ENCODE results near the gene C16orf54.

C16orf54 gene

GRCh38 chr16:29790949-29791844 lies 45.4 kb upstream of the C16orf54 start (continued):
- TF ChIP-seq ZXDB (tag by site-specific recombination; IDR thresholded peaks at IDR 0.05), result peak; percentile 36; the same call in 1 of the 2 replicates
- TF ChIP-seq AEBP2 (tag by site-specific recombination; IDR thresholded peaks at IDR 0.05; ENCODE audit: borderline replicate concordance), result no peak

- POLR2A ChIA-PET, result interaction anchor here (0.6 to 2.7 kb wide), 23 partner anchors 10 to 241 kb away, joined by 3 to 31 read pairs (median 4); partner anchors contain the start of genes MAZ, PAGR1, PRRT2 and TAOK2
- H3K4me3 ChIP-seq (ENCODE audit: low read depth, low read length), result peak within 1 kb of the TSS; percentile 93
- TF ChIP-seq REPIN1 (tag by site-specific recombination; IDR thresholded peaks at IDR 0.05; ENCODE audit: low read depth), result 0 out of 2 replicates have a peak, but pooled peaks have one; percentile 50
- peak; percentile 96 for TF ChIP-seq ZNF2 (tag by site-specific recombination; IDR thresholded peaks at IDR 0.05)
- peak; percentile 99 for TF ChIP-seq ZBTB11 (tag by site-specific recombination; conservative IDR thresholded peaks at IDR 0.05; ENCODE audit: low read depth)
- TF ChIP-seq HOXD13 (CRISPR knock-in tag; IDR thresholded peaks at IDR 0.05; ENCODE audit: borderline replicate concordance), result no peak; the same call in 1 of the 2 replicates
- TF ChIP-seq ZBTB17 (tag by site-specific recombination; IDR thresholded peaks at IDR 0.05), result peak; percentile 89
- TF ChIP-seq ZBTB26 (tag by site-specific recombination; optimal IDR thresholded peaks at IDR 0.05), result peak; percentile 95
- peak; percentile 90 for TF ChIP-seq PRDM1 (tag by site-specific recombination; IDR thresholded peaks at IDR 0.05)
- no peak for TF ChIP-seq SCRT2 (tag by site-specific recombination; IDR thresholded peaks at IDR 0.05)
- 0 out of 2 replicates have a peak, but pooled peaks have one; percentile 54 for TF ChIP-seq ZNF146 (tag by site-specific recombination; IDR thresholded peaks at IDR 0.05)
- TF ChIP-seq GLIS2 (tag by site-specific recombination; IDR thresholded peaks at IDR 0.05), result no peak; the same call in 1 of the 2 replicates
- TF ChIP-seq ZSCAN30 (tag by site-specific recombination; IDR thresholded peaks at IDR 0.05), result peak; percentile 84
- peak; percentile 70 for TF ChIP-seq ZNF629 (tag by site-specific recombination; IDR thresholded peaks at IDR 0.05)
- no peak for TF ChIP-seq ZNF704 (tag by site-specific recombination; IDR thresholded peaks at IDR 0.05)
- peak; percentile 96 for TF ChIP-seq CTCF (tag by site-specific recombination; IDR thresholded peaks at IDR 0.05)
- peak; percentile 96 for TF ChIP-seq YY2 (tag by site-specific recombination; IDR thresholded peaks at IDR 0.05)
- TF ChIP-seq ZNF843 (tag by site-specific recombination; IDR thresholded peaks at IDR 0.05), result peak; percentile 48; the same call in 1 of the 2 replicates
- peak; percentile 30; the same call in 1 of the 2 replicates for TF ChIP-seq ZNF600 (tag by site-specific recombination; IDR thresholded peaks at IDR 0.05)
- peak; percentile 46; the same call in 1 of the 2 replicates for TF ChIP-seq ZNF324 (tag by site-specific recombination; IDR thresholded peaks at IDR 0.05)
- peak; percentile 63; the same call in 1 of the 2 replicates for TF ChIP-seq GLIS1 (tag by site-specific recombination; IDR thresholded peaks at IDR 0.05)
- peak; percentile 87; the same call in 1 of the 2 replicates for TF ChIP-seq ZNF391 (tag by site-specific recombination; IDR thresholded peaks at IDR 0.05; ENCODE audit: borderline replicate concordance, low read depth)
- TF ChIP-seq ZNF121 (tag by site-specific recombination; IDR thresholded peaks at IDR 0.05), result peak; percentile 48; the same call in 1 of the 2 replicates
- peak; percentile 89 for TF ChIP-seq KLF16 (tag by site-specific recombination; IDR thresholded peaks at IDR 0.05)
These were observed 44.6 kb upstream of the C16orf54 start, which contains the start of gene KIF22 for GRCh38 chr16:29790183-29790948. Gene KIF22 (plus strand): TSS chr16:29790751. CDS start chr16:29790760, 9 bp downstream.

More at GRCh38 chr16:29790183-29790948, 44.6 kb upstream of the C16orf54 start, which contains the start of gene KIF22:
- no peaks in the 10 kb centered on the region for H3K9me3 ChIP-seq (ENCODE audit: control insufficient read depth, insufficient read depth, low read depth, low read length)
- peaks cover 0 to 14% of the 10 kb centered on the region in 2 experiments; a peak in 1 of 3 replicates for H3K36me3 ChIP-seq (ENCODE audit: control insufficient read depth in 2 of 2, insufficient read depth in 1 of 2, low read length in 2 of 2)
- H3K4me1 ChIP-seq (ENCODE audit: control insufficient read depth, insufficient read depth, low read length), result 0 out of 2 replicates have a peak, but pooled peaks cover 2% of the 10 kb centered on the region
- CTCF ChIA-PET, result interaction anchor here (0.5 to 3.5 kb wide), 17 partner anchors 7 to 746 kb away, joined by 3 to 28 read pairs (median 4); partner anchors contain the start of genes PAGR1 and ZG16
- peak within 1 kb of the TSS; percentile 90 for H3K27ac ChIP-seq (ENCODE audit: extremely low read depth, low read depth, low read length)

Data from HEK293 (cell line).